Kasumi-1 (cell line): ENCODE results near the gene SPDYE4.
"Not testable (repeated sequence)": the region's sequence is repeated elsewhere in the genome, so short reads cannot be mapped to it uniquely, and the experiment has no call there.

ENCODE experiments used
- DNase-seq, 2 experiments: peaks; one replicate each; lab custom pipeline; 2025; lab: John Stamatoyannopoulos, UW

Gene SPDYE4, protein sequence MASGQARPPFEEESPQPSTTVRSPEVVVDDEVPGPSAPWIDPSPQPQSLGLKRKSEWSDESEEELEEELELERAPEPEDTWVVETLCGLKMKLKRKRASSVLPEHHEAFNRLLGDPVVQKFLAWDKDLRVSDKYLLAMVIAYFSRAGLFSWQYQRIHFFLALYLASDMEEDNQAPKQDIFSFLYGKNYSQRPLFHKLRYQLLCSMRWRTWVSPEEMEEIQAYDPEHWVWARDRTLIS

GRCh38 chr17:8758137-8758596 is at the start of gene SPDYE4:
Gene SPDYE4 (minus strand): TSS chr17:8758546. CDS start chr17:8758382, 164 bp downstream.
- DNase-seq, result no peak

DNA sequence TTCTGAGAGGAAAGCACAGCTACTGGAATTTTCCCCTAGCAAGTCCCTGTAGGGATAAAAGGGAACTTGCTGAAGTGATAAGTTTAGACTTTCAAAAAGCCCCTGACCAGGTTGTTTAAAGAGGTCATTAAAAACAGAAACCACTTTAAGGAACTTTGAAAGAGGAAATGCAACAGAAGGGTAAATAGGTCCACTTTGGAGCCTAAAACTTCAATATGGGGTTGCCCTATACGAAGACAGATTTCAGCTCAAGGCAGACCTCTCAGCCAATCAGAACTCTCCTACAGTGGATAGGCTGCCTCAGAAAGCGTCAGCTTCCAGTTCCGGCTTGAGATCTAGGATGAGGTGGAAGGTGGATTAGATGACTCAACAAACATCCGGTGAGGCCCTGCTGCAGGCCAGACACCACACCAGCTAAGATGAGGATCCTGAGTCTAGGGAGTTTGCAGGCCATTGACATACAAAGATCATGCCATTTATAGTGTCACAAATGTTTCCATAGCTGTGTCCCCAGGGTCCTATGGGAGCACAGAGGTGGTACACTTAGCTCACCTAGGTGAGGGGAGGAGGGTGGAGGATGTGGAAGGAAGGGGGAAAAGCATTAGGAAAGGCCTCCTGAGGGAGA is 48.7 kb upstream of the SPDYE4 start:
- DNase-seq, result no peak

DNA sequence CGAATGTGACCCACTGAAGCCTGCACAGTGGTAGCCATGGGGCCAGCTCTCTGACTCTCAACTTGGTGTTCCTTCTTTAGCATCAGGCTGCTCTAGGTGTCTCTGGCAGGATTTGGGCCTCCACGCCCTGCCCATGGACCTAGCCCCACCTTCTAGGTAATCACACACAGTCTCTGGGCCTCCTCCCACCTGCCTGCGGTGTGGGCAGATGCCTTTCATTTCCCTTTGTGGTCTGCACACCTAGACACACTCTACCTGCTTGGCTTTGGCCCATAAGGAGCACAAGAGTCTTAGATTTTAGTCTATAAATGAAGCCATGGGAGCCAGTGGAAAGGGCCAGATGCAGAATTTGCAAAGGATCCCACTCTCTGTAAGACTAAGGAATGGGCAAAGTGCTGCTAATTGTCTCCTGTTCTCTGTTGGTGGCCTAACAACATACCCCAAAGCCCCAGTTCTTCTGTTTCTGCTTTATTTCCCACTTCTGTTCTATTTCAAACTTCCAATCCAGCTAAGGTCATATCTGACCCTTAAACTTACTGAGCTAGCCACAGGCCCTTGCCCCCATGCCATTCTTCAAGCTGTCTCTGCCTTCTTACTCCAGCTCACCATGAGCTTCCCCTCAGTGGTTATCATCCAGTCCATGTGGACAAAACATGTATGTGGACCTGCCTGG is 48.0 kb upstream of the SPDYE4 start:
- DNase-seq, result no peak

DNA sequence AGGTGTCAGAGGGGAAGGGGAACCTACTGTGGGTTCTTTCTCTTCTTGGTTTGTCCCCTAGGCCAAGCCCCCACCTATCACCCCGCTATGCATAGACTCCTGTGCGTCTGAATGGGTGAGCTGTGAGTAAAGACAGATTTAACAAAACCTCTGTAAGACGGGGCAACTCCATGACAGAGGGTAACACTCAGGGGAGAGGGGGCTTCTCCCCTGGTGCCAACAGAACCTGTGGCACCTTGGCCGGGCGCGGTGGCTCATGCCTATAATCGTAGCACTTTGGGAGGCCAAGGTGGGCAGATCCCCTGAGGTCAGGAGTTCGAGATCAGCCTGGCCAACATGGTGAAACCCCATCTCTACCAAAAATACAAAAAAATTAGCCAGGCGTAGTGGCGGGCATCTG is 47.0 kb upstream of the SPDYE4 start:
- DNase-seq, result not testable (repeated sequence)

DNA sequence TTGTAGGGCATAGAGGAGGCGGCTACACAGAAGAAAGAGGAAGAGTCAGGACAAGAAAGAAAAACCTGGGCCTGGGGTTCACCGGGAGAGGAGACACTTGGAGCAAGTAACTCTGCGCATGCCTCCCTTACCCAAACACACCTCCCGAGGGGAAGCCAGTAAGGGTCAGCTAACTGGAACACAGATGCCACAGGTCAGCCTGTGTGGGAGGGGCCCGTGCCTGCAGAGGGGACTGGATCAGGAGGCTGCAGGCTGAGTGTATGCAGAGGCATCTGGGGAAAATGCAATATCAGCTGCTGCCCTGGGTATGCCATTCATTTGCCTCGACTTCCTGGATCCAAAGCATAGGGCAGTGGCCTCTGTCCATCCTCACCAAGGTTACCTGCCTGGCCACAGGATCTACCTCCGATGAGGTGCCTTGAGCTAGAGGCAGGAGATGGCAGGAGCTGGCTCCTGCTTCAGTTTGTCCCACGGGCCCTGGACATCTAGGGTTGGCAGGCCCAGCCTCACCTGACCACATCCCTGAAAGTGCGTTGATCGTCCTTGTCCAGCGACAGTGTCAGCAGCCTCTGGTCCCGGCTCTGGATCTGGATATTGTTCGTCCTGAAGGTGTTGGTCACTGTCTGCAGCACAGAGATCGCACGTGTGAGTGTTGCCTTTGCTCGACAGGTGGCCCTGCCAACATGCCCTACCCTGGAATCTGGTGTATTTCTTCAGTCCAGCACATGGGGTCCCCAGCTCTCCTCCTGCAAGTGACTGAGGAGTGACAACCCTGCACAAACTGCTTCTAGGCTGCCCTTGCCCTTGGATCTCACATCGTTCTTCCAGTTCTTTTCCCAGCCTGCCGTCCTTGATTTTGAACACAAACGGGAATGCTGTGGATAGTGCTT is 45.4 kb upstream of the SPDYE4 start:
- DNase-seq, result no peak

GRCh38 chr17:8801135-8801840 is 42.9 kb upstream of the SPDYE4 start:
- no peak for DNase-seq

DNA sequence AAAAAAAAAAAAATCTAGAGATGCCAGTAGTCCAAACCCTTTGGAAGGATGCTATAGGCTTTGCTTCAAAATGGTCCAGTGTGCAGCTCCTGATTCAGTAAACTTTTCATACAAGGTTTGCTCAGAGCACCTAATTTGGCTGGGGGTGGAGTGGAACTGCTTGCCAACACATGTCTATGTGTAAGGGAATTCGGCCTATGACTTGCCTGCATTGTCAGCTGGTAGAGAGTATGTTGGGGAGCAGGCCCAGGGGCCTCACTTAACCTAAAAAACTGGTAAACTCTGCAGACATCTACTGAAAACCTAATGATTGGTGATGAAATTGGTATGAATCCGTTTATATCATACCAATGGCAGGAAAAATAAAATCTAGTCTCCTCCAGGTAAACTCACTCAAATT is 42.3 kb upstream of the SPDYE4 start:
- no peak for DNase-seq

- DNase-seq, result no peak
Observed at GRCh38 chr17:8799570-8800212, 41.3 kb upstream of the SPDYE4 start.

DNA sequence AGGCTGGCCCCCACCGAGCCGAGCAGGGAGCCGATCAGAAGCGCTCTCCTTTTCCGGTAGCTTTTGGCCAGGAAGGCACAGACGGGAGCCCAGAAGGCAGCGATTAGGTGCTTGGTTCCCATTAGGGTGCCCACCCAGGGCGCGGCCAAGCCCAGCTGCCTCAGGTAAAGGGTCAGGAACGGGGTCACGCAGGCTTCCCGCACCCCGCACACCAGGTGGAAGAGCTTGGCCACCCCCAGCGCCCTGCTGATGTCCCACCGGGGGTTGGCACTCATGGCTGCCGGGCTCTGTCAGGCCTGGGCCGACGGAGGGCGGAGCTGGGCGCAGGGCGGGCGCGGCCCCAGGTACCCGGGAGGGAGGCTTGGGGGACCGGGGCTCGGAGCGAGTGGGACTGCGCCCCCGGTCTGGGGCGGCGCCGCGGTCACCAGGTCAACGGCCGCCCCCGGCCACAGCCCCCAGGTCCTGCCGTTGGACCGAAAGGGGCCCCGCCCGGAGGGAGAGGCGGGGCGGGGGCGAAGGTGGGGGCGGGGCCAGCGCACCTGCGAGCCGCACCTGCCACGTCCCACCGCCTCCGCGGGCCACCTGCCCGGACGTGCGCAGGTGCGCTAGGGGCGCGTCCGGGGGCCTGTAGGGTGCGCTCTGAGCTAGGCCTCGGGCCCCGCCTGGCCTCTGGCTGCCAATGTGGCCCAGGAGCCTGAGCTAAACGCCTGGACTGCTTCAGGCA is 40.7 kb upstream of the SPDYE4 start, which contains the start of gene MFSD6L:
TSS of gene MFSD6L (minus strand) at position 520 of the 724 bp plus-strand sequence. CDS start at position 275, 245 bp downstream.
- DNase-seq, result no peak

DNA sequence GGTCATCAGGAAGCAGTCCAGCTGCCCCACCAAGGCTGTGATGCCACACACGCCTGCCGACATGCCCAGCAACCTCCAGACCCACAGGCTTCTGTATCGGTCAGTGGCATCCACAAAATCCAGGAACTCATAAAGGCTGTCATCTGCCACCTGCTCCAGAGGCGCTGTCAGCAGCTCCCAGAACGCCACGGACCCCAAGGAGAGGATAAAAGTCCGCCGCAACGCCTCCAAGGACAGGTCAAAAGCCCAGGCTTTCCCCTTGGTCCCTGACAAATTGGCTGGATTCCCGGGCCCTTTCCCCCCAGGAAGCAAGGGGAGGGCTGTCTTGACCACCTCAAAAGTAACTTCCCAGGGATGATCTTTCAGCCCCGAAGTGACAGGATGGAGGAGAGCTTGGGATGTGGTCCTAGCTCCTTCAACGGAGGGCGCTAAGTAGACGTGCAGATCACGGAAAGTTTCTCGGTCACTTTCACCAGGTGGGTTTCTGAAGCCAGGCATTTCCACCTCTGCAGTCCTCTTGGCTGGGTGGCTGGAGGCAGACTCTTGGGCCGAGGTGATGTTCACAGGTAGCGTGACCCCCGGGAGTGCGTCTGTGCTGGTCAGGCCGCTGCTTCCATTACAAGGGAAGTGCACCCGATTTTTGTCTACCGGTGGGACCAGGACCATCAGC is 40.0 kb upstream of the SPDYE4 start:
- no peak for DNase-seq

- no peak for DNase-seq
Observed at GRCh38 chr17:8797621-8798175, 39.4 kb upstream of the SPDYE4 start.

DNA sequence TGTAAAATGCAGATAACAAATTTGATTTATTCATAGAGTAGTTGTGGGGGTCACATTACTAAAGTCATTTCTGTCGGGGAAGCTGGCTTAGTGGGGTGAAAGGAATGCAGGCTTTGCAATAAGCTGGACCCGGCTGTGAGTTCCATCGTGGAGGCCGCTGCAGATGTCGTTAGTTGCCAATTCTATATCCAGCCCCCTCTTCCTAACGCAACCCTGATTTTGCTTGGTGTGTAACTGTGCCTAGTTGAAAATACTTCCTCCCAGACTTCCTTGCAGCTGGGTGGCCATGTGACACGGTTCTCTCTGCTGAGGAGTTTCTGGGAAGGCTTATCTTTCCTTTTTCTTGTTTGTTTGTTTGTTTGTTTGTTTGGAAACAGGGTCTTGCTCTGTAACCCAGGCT is 36.3 kb upstream of the SPDYE4 start:
- DNase-seq, result no peak

GRCh38 chr17:8793649-8794048 is 35.3 kb upstream of the SPDYE4 start:
- DNase-seq, result no peak

GRCh38 chr17:8792646-8793045 is 34.3 kb upstream of the SPDYE4 start:
- DNase-seq, result no peak

DNA sequence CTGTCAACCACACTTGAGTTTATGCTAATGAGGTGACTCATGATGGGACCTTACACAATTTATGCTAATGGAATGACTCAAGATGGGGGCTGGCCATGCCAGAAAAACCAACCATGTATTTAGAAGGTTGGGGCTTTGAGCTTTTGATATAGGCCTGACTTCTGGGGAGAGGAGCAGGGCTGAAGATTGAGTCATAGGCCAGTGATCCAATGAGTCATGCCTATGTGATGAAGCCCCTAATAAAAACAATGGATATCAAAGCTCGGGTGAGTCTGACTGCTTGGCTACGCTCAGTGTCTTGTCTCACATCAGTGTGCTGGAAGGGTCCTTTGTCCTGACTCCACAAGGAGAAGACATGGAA is 33.5 kb upstream of the SPDYE4 start:
- no peak for DNase-seq

DNA sequence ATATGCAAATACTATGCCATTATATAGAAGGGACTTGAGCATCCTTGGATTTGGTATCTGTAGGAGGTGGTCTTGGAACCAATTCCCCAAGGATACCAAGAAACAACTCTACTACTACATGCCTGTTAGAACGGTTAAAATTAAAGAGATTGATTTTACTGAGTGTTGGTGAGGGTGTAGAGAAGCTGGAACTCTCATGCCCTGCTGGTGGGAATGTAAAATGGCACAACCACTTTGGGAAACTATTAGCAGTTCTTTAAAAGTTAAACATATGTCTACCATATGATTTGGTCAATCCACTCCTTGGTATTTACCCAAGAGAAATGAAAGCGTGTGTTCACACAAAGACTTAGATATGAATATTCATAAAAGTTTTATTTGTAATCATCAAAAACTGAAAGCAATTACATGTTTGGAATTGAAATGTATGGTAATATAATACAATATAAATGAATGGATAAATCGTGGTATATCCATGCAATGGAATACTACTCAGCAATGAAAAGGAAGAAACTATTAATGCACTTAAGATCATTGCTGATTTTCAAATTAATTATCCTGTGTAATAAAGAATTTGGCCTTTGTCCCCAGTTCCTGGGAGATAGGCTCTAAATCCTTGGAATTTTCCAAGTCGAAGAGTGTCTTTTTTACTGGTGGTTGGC is 33.0 kb upstream of the SPDYE4 start:
- no peak for DNase-seq

- DNase-seq, result no peak
Observed at GRCh38 chr17:8789743-8790142, 31.4 kb upstream of the SPDYE4 start.

DNA sequence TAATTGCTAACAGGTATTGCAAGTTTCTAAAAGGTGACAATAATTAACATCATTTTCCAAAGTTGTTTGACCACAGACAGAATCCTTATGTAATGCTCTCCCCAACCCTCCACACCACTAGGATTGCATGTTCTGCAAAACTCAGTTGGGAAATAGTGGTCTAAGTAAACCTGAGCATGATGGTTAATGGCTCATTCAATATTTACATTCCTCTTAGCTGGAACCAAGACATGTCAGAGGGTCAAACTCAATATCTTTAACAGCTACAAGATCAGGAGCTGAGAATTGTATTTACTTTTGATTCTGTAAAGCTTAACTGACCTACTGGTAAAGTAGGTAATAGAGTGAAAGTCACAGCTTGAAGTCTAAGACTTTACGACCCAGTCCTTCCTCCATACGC is 30.7 kb upstream of the SPDYE4 start:
- no peak for DNase-seq
